Transverse colon (tissue), 4 donors: ENCODE measurements around the gene PRPF8. TPM values are rescaled to one million over a fixed set of nuclear protein-coding genes. Genes with fewer than 3 reads are reported as not detected.

Source experiments
- DNase-seq: peaks from one replicate; pipeline ENCODE4 v3.0.0-alpha.2; 2019
- H3K27ac ChIP-seq, 4 donors: fragments of 200-600 bp; sonication (generic); 2 replicates each; pipeline ENCODE4 v1.5.1; 2016 to 2018; ENCODE audit warnings: inconsistent platforms in 4 of 4
- H3K27me3 ChIP-seq: fragments of 200-600 bp; sonication (generic); 2 replicates; pipeline ENCODE4 v1.5.1; 2017; ENCODE audit warnings: inconsistent platforms
- H3K36me3 ChIP-seq, 4 donors: fragments of 200-600 bp; sonication (generic); 2 replicates each; pipeline ENCODE4 v1.5.1; 2017 to 2019; ENCODE audit warnings: inconsistent platforms in 4 of 4
- H3K4me1 ChIP-seq, 4 donors: fragments of 200-600 bp; sonication (generic); 2 replicates each; pipeline ENCODE4 v1.5.1; 2017 to 2020; ENCODE audit warnings: inconsistent platforms in 4 of 4
- H3K4me3 ChIP-seq, 4 donors: fragments of 200-600 bp; sonication (generic); 1 replicate in 1 of 4; 2 replicates in 3 of 4; pipeline versions ENCODE4 v1.5.1 to v1.6.1; 2017 to 2019; ENCODE audit warnings: inconsistent platforms in 4 of 4
- H3K9me3 ChIP-seq, 2 donors: fragments of 200-600 bp; sonication (generic); 2 replicates each; pipeline ENCODE4 v1.5.1; 2017 to 2019; ENCODE audit warnings: inconsistent platforms in 2 of 2
- EP300 ChIP-seq: sonication (generic); formaldehyde crosslinking; IDR thresholded peaks from one replicate; pipeline ENCODE4 v1.6.1; 2017; ENCODE audit warnings: antibody characterized with exemption, low read depth
- POLR2A ChIP-seq: fragments of 450-650 bp; IDR thresholded peaks from one replicate; pipeline ENCODE4 v1.6.1; 2016; ENCODE audit warnings: antibody characterized with exemption, mild to moderate bottlenecking, moderate library complexity
- POLR2AphosphoS5 ChIP-seq, 3 donors: sonication (generic); formaldehyde crosslinking; IDR thresholded peaks; one replicate each; pipeline ENCODE4 v1.6.1; 2016; ENCODE audit warnings: antibody characterized with exemption in 3 of 3
- WGBS, 2 donors: methylation state at CpG; one replicate each; pipeline ENCODE4 v1.1.5; 2018; ENCODE audit warnings: low coverage in 1 of 2; 5-methylcytosine and 5-hydroxymethylcytosine counted together
- in situ Hi-C, 4 donors: fragments of 200-750 bp; cut with MboI; loops; one replicate each; pipeline versions ENCODE4 v1.15.0 to v1.15.1; 2017; ENCODE audit warnings: low sequenced_read_pairs in 3 of 4, low pct_ligation_motif_present in 1 of 4, low pct_unique_long_range_greater_than_20kb in 1 of 4
- intact Hi-C: fragments of 100-400 bp; cut with DNase I; formaldehyde crosslinking; loops from one replicate; pipeline ENCODE4 v1.15.1; 2023; ENCODE audit warnings: low total_unique reads
- total RNA-seq, 4 donors: library from RNA; depleted of rRNA; stranded (reverse); fragments of >200 nt; gene quantifications; one replicate each; pipeline ENCODE4 v1.1.0, GENCODE V29; 2016
- TF ChIP-seq, protein P1 (sequence below), 5 experiments: fragments of 200-600 bp in 3 of 5; fragments of 450-650 bp in 2 of 5; sonication (generic) in 3 of 5; IDR thresholded peaks; 1 replicate in 2 of 5; 2 replicates in 3 of 5; pipeline ENCODE4 v1.5.1; 2016 to 2017; ENCODE audit warnings: antibody characterized with exemption in 5 of 5, inconsistent platforms in 3 of 5, mild to moderate bottlenecking in 2 of 5, moderate library complexity in 1 of 5

Gene PRPF8
- total RNA-seq, 4 donors from 2014 or later = 155 to 410 (median 169) TPM

DNA sequence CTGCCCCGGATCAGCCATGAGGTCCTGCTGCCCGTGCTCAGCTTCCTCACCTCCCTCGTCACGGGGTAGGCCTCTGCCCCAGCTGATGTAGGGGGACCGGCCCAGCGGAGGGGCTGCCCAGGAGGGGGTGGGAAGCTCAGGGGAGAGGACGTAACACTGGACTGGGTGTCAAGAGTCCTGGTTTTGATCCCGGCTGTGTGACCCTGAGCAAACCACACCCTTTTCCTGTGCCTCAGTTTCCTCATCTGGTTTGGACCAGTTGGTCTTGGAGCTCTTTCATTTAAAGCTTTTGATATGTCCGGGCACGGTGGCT is 46.5 kb upstream of the PRPF8 start:
- Histone ChIP-seq H3K36me3 (peaks cover 0 to 16% (median 2%) of the 10 kb centered on the region in 4 donors), H3K4me3 (no peak overlapping the region), H3K27ac (peak overlapping the region; percentile 78 to 85 (median 82)), H3K9me3 (no peaks in the 10 kb centered on the region), H3K27me3 (no peaks in the 10 kb centered on the region), H3K4me1 (peaks cover 6 to 26% (median 13%) of the 10 kb centered on the region in 4 donors)
- 82% methylated on average over 10 of the region's 10 CpGs; no CpG with 5 or more reads in 1 of the 2 donors for WGBS, 2 donors
- intact Hi-C loops (no loop called here), in situ Hi-C loops (no loop called here)
- DNase-seq = no peak
- no peak for TF ChIP-seq POLR2AphosphoS5 (IDR thresholded peaks at IDR 0.05)
- TF ChIP-seq POLR2A = no peak
- TF ChIP-seq, protein P1, sequence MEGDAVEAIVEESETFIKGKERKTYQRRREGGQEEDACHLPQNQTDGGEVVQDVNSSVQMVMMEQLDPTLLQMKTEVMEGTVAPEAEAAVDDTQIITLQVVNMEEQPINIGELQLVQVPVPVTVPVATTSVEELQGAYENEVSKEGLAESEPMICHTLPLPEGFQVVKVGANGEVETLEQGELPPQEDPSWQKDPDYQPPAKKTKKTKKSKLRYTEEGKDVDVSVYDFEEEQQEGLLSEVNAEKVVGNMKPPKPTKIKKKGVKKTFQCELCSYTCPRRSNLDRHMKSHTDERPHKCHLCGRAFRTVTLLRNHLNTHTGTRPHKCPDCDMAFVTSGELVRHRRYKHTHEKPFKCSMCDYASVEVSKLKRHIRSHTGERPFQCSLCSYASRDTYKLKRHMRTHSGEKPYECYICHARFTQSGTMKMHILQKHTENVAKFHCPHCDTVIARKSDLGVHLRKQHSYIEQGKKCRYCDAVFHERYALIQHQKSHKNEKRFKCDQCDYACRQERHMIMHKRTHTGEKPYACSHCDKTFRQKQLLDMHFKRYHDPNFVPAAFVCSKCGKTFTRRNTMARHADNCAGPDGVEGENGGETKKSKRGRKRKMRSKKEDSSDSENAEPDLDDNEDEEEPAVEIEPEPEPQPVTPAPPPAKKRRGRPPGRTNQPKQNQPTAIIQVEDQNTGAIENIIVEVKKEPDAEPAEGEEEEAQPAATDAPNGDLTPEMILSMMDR (IDR thresholded peaks at IDR 0.05) = no peak
- no peak for TF ChIP-seq EP300

DNA sequence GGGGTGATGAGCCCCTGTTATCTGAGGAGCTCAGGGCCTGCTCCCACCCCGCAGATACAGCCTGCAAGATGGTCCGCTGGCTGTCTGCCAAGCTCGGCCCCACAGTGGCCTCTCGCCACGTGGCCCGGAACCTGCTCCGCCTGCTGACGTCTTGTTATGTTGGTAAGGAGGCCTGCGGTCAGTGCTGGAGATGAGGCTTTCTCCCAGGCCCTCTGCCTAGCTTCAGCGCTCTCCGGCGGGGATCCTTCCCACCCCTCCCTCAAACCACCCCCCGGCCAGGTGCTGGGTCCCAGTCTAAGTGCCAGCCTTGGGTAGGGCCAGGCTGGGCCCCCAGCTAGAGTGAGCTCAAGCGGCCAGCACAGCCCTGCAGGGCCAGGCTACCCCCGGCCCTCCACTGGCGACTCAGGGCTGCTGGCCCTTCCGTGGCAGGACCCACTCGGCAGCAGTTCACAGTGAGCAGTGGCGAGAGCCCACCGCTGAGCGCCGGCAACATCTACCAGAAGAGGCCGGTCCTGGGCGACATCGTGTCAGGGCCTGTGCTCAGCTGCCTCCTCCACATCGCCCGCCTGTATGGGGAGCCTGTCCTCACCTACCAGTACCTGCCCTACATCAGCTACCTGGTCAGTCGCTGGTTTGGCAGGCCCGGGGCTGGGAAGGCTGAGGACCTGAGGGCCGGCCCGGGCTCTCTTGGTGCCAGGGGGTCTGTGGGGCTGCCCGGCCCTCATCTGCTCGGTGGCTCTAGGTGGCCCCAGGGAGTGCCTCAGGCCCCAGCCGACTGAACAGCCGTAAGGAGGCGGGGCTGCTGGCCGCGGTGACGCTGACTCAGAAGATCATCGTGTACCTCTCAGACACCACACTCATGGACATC is 45.9 kb upstream of the PRPF8 start:
- Histone ChIP-seq H3K4me1 (peaks cover 6 to 28% (median 14%) of the 10 kb centered on the region in 4 donors), H3K4me3 (no peak overlapping the region), H3K36me3 (peaks cover 0 to 15% (median 2%) of the 10 kb centered on the region in 4 donors), H3K9me3 (no peaks in the 10 kb centered on the region), H3K27ac (peak overlapping the region; percentile 78 to 85 (median 82)), H3K27me3 (no peaks in the 10 kb centered on the region)
- peak; percentile 67 for DNase-seq
- TF ChIP-seq POLR2AphosphoS5 (IDR thresholded peaks at IDR 0.05) (peak; percentile 47 to 56 (median 52)), EP300 (no peak), POLR2A (peak; percentile 17)
- TF ChIP-seq, protein P1 (IDR thresholded peaks at IDR 0.05) = no peak
- intact Hi-C loops (no loop called here), in situ Hi-C loops (no loop called here)
- 76% methylated on average over 29 of the region's 40 CpGs; no CpG with 5 or more reads in 1 of the 2 donors for WGBS, 2 donors

- Histone ChIP-seq H3K27ac (peak overlapping the region; percentile 78 to 85 (median 82)), H3K4me1 (peaks cover 11 to 35% (median 20%) of the 10 kb centered on the region in 4 donors), H3K4me3 (no peak overlapping the region), H3K9me3 (no peaks in the 10 kb centered on the region), H3K27me3 (no peaks in the 10 kb centered on the region), H3K36me3 (peaks cover 0 to 8% (median 2%) of the 10 kb centered on the region in 4 donors)
- DNase-seq = no peak
- 74% methylated on average over 13 of the region's 15 CpGs; no CpG with 5 or more reads in 1 of the 2 donors for WGBS, 2 donors
- intact Hi-C loops = no loop called here
- no peak for TF ChIP-seq POLR2AphosphoS5 (IDR thresholded peaks at IDR 0.05)
- TF ChIP-seq POLR2A = no peak
- no peak for TF ChIP-seq EP300
- TF ChIP-seq, protein P1 (IDR thresholded peaks at IDR 0.05) = no peak
- in situ Hi-C loops = loop anchor here in 2 of 4 donors (10.0 kb wide), 1 partner anchor 55 kb away; no protein-coding TSS in a partner anchor
Measured at GRCh38 chr17:1729966-1730325, 45.3 kb upstream of the PRPF8 start.

GRCh38 chr17:1727876-1728630 is 43.4 kb upstream of the PRPF8 start:
- in situ Hi-C loops = loop anchor here in 2 of 4 donors (10.0 kb wide), 1 partner anchor 57 kb away; no protein-coding TSS in a partner anchor
- intact Hi-C loops = no loop called here
- no peaks in the 10 kb centered on the region for H3K9me3 ChIP-seq
- H3K27ac ChIP-seq = no peak overlapping the region
- peaks cover 0 to 5% (median 0%) of the 10 kb centered on the region in 4 donors for H3K36me3 ChIP-seq
- peaks cover 19 to 48% (median 28%) of the 10 kb centered on the region in 4 donors for H3K4me1 ChIP-seq
- TF ChIP-seq, protein P1 (IDR thresholded peaks at IDR 0.05) = no peak
- TF ChIP-seq EP300 (no peak), POLR2A (no peak), POLR2AphosphoS5 (IDR thresholded peaks at IDR 0.05) (no peak)
- no peak for DNase-seq
- WGBS, 2 donors = 90 to 92% methylated on average over 7 to 28 of the region's 28 CpGs
- H3K4me3 ChIP-seq = no peak overlapping the region
- no peaks in the 10 kb centered on the region for H3K27me3 ChIP-seq
